ENCODE measurements around the gene DRG1.

The DRG1 gene

DNA sequence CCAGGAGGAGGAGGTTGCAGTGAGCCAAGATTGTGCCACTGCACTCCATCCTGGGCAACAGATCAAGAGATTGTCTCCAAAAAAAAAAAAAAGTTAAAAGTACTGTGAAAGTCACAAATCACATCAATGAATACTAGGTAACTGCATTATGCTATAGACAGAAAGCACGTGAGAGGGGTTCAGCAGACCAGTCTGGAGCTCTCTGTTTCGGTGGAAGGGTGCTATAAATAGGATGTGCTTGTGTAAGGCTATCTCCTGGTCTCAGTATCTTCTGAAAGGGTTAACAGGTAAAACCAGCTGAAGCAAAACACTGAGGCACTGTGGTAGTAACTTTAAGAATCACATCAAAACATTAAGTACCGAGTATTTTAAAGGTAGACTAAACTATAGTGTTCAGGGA lies 46.8 kb downstream of the DRG1 start:
- ChIA-PET CTCF (interaction anchor here (1.5 to 1.6 kb wide), 2 partner anchors 11 to 25 kb away, joined by 3 to 4 read pairs; no protein-coding TSS in a partner anchor), POLR2A (no interaction called here)
- DNase-seq (ENCODE audit: low read depth, low spot score): no peak
- no peak overlapping the region for H3K4me3 ChIP-seq (ENCODE audit: low read depth, low read length)
- TF ChIP-seq, protein P1, sequence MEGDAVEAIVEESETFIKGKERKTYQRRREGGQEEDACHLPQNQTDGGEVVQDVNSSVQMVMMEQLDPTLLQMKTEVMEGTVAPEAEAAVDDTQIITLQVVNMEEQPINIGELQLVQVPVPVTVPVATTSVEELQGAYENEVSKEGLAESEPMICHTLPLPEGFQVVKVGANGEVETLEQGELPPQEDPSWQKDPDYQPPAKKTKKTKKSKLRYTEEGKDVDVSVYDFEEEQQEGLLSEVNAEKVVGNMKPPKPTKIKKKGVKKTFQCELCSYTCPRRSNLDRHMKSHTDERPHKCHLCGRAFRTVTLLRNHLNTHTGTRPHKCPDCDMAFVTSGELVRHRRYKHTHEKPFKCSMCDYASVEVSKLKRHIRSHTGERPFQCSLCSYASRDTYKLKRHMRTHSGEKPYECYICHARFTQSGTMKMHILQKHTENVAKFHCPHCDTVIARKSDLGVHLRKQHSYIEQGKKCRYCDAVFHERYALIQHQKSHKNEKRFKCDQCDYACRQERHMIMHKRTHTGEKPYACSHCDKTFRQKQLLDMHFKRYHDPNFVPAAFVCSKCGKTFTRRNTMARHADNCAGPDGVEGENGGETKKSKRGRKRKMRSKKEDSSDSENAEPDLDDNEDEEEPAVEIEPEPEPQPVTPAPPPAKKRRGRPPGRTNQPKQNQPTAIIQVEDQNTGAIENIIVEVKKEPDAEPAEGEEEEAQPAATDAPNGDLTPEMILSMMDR (IDR thresholded peaks at IDR 0.05; ENCODE audit: insufficient read depth, low read length, missing control alignments): no peak

DNA sequence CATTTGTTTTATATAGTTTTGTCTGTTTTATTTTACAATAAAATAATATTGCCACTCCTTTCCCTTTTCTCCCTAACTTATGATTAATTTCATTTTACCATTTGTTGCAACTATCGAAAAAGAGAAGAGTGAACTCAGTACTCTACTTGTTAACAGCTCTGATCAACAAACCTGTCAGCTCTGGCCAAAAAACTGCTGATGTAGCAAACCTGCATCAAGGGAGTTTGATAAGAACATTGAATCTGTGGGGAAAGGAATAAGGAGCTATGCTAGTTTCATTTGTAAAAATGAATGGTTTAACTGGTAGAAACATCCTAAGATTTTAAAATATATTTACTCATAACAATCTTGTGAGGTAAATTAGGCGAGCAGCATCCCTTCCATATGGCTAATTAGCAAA lies 47.4 kb downstream of the DRG1 start:
- no peak overlapping the region for H3K4me3 ChIP-seq (ENCODE audit: low read depth, low read length)
- ChIA-PET POLR2A (interaction anchor here (0.6 kb wide), 1 partner anchor 26 kb away, joined by 3 read pairs; no protein-coding TSS in a partner anchor), CTCF (interaction anchor here (1.6 kb wide), 1 partner anchor 25 kb away, joined by 4 read pairs; no protein-coding TSS in a partner anchor)
- no peak for DNase-seq (ENCODE audit: low read depth, low spot score)
- TF ChIP-seq, protein P1 (IDR thresholded peaks at IDR 0.05; ENCODE audit: insufficient read depth, low read length, missing control alignments): no peak

DNA sequence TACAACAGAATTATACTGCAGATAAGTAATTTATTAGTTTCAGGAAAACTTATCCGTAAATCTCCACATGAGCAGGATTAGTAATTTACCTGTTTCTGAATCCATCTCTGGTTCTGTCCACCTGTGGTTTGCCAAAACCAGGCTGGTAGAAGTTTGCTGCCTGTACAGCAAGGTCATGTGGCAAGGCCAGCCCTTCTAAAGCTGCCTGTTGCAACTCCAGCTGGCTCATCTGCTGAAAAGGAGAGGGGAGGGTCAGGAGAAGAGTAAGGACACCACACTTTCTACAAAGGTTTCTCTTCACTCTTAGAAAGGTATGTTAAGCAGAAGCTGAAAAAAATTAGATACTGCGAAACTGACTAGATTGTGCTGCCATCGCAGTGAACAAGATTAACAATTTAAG lies 47.9 kb downstream of the DRG1 start:
- H3K4me3 ChIP-seq (ENCODE audit: low read depth, low read length): no peak overlapping the region
- DNase-seq (ENCODE audit: low read depth, low spot score): no peak
- TF ChIP-seq, protein P1 (IDR thresholded peaks at IDR 0.05; ENCODE audit: insufficient read depth, low read length, missing control alignments): no peak
- CTCF ChIA-PET: interaction anchor here (0.9 to 2.3 kb wide), 4 partner anchors 8 to 188 kb away, joined by 4 to 8 read pairs (median 6); no protein-coding TSS in a partner anchor
- POLR2A ChIA-PET: interaction anchor here (0.6 kb wide), 1 partner anchor 25 kb away, joined by 3 read pairs; no protein-coding TSS in a partner anchor

DNA sequence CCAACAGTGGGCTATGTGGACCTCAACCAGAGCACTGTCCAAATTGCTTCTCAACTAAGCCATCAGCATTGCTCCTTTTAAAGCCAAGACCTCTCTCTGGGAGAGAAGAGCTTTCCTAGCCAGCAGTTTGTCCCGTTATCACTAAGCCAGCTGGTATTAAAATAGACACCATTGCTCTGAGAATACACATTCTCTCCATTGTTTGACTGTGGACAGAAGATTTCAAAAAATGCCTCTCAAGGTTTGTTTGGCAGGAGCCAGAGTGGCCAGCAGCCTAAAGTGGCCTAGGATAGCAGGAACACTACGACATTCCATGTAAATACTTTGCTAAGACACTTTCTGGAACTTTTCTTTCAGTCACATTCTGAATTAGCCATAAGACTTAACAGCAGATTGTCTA lies 49.0 kb downstream of the DRG1 start:
- DNase-seq (ENCODE audit: low read depth, low spot score): no peak
- ChIA-PET CTCF (interaction anchor here (0.8 to 2.3 kb wide), 3 partner anchors 11 to 187 kb away, joined by 3 to 8 read pairs (median 7); no protein-coding TSS in a partner anchor), POLR2A (no interaction called here)
- H3K4me3 ChIP-seq (ENCODE audit: low read depth, low read length): no peak overlapping the region
- TF ChIP-seq, protein P1 (IDR thresholded peaks at IDR 0.05; ENCODE audit: insufficient read depth, low read length, missing control alignments): no peak

DNA sequence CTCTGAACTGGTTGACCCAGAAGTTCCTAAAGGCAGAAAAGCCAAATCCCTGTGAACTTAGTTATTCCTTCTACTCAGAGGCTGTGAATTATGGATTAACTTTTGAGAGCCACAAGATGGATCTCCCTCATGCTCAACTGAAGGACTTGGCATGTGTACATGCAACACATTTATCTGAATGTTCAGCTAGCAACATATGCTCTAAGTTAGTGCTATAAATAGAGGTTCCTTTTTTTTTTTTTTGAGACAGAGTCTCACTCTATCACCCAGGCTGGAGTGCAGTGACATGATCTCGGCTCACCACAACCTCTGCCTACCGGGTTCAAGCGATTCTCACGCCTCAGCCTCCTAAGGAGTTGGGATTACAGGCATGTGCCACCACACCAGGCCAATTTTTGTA lies 50.1 kb downstream of the DRG1 start:
- ChIA-PET CTCF (interaction anchor here (0.9 to 2.3 kb wide), 2 partner anchors 9 to 185 kb away, joined by 3 to 8 read pairs; no protein-coding TSS in a partner anchor), POLR2A (no interaction called here)
- TF ChIP-seq, protein P1 (IDR thresholded peaks at IDR 0.05; ENCODE audit: insufficient read depth, low read length, missing control alignments): no peak
- no peak overlapping the region for H3K4me3 ChIP-seq (ENCODE audit: low read depth, low read length)
- no peak for DNase-seq (ENCODE audit: low read depth, low spot score)

DNA sequence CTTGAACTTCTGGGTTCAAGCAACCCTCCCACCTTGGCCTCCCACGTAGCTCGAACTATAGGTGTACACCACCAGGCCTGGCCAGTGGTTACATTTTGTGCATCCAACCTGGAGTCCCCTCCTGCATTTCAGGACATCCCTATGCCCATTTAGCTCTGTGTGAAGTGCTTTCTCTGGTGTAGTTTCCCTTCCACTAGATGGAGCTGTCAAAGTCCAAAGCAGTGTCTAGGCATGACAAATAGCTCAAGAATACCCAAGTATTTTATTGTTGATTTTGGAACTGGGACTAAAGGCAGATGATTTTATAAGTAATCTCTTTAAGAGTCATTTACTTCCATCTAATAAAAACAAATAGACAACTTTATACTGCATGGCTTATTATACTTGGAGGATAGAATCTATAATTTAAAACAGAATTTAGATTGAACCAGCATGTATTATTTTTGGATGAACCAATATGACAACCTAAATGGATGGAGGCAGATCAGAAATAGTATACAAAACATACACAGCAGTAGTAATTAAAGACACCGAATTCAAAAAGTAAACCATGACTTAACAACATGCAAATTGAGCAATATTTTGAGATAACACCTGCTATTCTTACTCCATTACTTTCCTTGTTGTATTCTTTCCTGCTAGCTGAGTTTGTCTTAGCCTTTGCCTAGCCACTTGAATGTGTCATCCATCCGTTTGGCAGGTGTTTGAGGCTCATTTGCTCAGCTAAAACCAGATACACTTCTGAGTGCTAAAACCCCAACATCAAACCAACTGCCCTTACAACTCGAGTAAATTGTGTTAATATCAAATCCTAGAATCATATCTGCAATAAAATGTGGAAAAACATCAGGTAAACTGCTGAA lies 52.5 kb downstream of the DRG1 start:
- H3K4me3 ChIP-seq (ENCODE audit: low read depth, low read length): no peak overlapping the region
- ChIA-PET POLR2A (interaction anchor here (0.8 to 1.0 kb wide), 3 partner anchors 17 to 37 kb away, joined by 3 to 4 read pairs (median 3); partner anchors contain the start of gene EIF4ENIF1), CTCF (interaction anchor here (0.6 to 2.7 kb wide), 28 partner anchors 8 to 518 kb away, joined by 3 to 28 read pairs (median 5); no protein-coding TSS in a partner anchor)
- TF ChIP-seq, protein P1 (IDR thresholded peaks at IDR 0.05; ENCODE audit: insufficient read depth, low read length, missing control alignments): peak; percentile 59
- peak; percentile 21 for DNase-seq (ENCODE audit: low read depth, low spot score)
